K562 (cell line): Measurements from ENCODE around the gene LAMB3. TPM values are rescaled to one million over a fixed set of nuclear protein-coding genes. Genes with fewer than 3 reads are reported as not detected.

Experiments used
- ILK ChIP-seq: fragments of 450-650 bp; IDR thresholded peaks from 2 replicates; pipeline ENCODE4 v1.6.1; 2016; ENCODE audit warnings: missing genetic modification characterization, low read depth, mild to moderate bottlenecking, missing compliant biosample characterization, moderate library complexity, borderline replicate concordance
- ZNF174 ChIP-seq: fragments of 250-450 bp; sonication (Bioruptor Pico); IDR thresholded peaks from 2 replicates; pipeline ENCODE4 v1.4.0; 2020; ENCODE audit warnings: mild to moderate bottlenecking
- ZNF75A ChIP-seq: fragments of 450-650 bp; formaldehyde crosslinking; IDR thresholded peaks from 2 replicates; pipeline ENCODE4 v1.4.0; 2020; ENCODE audit warnings: mild to moderate bottlenecking
- polyA plus RNA-seq, 8 experiments: library from polyadenylated mRNA; depleted of rRNA in 4 of 8; stranded (reverse) in 5 of 8; unstranded in 3 of 8; fragments of >200 nt; fragmentation: Nextera tagmentation in 2 of 8; fragmentation: Illumina TruSeq in 1 of 8; extraction: Ambion mirVana in 2 of 8; extraction: Trizol in 1 of 8; gene quantifications; 2 replicates each; pipeline versions ENCODE4 v1.2.1 to v1.2.3, GENCODE V29; 2011 to 2014; ENCODE audit warnings: inconsistent platforms in 1 of 8, missing spikeins in 1 of 8
- total RNA-seq, 7 experiments: library from RNA; depleted of rRNA in 6 of 7; stranded (reverse); fragments of >200 nt in 6 of 7; fragmentation: Illumina TruSeq in 2 of 7; extraction: Trizol in 2 of 7; gene quantifications; 2 replicates each; pipeline versions ENCODE4 v1.2.1 to v1.2.3, GENCODE V29; 2011 to 2021; ENCODE audit warnings: low replicate concordance in 1 of 7
- TF ChIP-seq, protein P1 (sequence below), 2 experiments: fragments of 450-650 bp in 1 of 2; sonication (generic) in 1 of 2; formaldehyde crosslinking in 1 of 2; IDR thresholded peaks; 2 replicates each; pipeline versions ENCODE4 v1.7.1 to v1.9.0; 2016 to 2022; ENCODE audit warnings: inconsistent platforms in 1 of 2, mild to moderate bottlenecking in 1 of 2, missing genetic modification reagents in 1 of 2

LAMB3 gene
- total and polyA plus RNA-seq, 9 of the 15 experiments (the other 6 are each of a cell fraction or from before 2014, with no cell fraction given), result 0.08 to 1.3 (median 0.91) TPM

DNA sequence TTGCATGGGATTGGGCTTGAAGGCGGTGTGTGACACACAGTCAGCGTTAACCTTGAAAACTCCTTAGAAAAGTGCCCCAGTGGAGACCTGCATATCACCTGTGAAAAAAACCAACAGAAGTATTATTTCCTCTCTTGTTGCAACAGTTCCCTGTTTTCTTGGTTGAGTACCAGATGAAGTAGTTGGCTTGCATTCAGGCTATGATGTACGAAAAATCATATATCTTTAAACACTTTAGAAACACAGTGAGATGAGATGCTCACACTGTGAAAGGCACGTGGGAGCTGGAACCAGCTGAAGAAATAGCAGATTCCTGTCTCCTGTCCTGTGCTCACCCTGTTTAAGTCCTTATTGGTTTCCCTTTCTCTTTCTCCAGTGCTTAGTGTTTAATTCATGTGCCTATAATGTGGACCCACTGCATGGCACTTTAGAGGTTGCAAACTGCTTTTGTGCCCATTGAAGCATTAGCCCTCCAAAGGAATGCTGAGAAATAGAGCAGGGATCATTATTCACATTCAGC, 65.9 kb downstream of the LAMB3 start (continued):
- TF ChIP-seq, protein P1, sequence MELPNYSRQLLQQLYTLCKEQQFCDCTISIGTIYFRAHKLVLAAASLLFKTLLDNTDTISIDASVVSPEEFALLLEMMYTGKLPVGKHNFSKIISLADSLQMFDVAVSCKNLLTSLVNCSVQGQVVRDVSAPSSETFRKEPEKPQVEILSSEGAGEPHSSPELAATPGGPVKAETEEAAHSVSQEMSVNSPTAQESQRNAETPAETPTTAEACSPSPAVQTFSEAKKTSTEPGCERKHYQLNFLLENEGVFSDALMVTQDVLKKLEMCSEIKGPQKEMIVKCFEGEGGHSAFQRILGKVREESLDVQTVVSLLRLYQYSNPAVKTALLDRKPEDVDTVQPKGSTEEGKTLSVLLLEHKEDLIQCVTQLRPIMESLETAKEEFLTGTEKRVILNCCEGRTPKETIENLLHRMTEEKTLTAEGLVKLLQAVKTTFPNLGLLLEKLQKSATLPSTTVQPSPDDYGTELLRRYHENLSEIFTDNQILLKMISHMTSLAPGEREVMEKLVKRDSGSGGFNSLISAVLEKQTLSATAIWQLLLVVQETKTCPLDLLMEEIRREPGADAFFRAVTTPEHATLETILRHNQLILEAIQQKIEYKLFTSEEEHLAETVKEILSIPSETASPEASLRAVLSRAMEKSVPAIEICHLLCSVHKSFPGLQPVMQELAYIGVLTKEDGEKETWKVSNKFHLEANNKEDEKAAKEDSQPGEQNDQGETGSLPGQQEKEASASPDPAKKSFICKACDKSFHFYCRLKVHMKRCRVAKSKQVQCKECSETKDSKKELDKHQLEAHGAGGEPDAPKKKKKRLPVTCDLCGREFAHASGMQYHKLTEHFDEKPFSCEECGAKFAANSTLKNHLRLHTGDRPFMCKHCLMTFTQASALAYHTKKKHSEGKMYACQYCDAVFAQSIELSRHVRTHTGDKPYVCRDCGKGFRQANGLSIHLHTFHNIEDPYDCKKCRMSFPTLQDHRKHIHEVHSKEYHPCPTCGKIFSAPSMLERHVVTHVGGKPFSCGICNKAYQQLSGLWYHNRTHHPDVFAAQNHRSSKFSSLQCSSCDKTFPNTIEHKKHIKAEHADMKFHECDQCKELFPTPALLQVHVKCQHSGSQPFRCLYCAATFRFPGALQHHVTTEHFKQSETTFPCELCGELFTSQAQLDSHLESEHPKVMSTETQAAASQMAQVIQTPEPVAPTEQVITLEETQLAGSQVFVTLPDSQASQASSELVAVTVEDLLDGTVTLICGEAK (IDR thresholded peaks at IDR 0.05), result no peak
- TF ChIP-seq, protein P1 (CRISPR knock-in tag; IDR thresholded peaks at IDR 0.05), result no peak
- TF ChIP-seq ZNF174 (CRISPR knock-in tag), result no peak
- TF ChIP-seq ZNF75A (CRISPR knock-in tag), result no peak
- no peak for TF ChIP-seq ILK (tag)
